RPMI8226 (cell line): Measurements from ENCODE around the gene PLXNA2.

ENCODE experiments used
- DNase-seq: peaks from one replicate; pipeline ENCODE4 v3.0.0-alpha.2; 2015

Gene PLXNA2

DNA sequence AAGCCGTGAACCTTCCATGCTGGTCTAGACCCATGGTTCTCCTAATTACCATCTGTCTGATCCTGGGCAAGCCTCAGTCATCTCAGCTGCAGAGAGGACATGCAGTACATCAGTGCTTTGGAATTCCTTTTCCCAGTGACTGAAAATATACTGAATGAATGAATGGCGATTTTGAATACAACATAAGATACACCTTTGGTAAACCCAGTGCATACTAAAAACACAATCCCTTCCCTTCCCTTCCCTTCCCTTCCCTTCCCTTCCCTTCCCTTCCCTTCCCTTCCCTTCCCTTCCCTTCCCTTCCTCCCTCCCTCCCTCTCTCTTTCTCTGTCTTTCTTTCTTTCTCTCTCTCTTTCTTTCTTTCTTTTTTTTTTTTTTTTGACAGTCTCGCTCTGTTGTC is 21.3 kb upstream of the PLXNA2 start:
- no peak for DNase-seq

DNA sequence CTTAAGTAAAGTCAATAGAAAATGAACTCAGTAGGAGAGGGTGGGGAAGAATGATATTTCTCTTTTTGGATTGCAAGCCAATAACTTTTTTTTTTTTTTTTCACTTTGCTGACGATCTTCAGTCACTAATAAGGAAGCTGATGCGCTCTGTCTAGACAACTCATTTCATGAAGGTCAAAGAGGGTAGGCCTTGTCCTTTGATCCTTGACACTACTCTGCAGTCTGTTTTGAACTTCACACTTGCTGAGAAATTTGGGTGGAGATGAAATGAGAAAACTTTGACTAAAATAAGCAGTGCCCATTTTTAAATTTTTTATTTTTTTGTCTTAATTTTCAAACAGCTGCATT is 20.9 kb upstream of the PLXNA2 start:
- no peak for DNase-seq

DNA sequence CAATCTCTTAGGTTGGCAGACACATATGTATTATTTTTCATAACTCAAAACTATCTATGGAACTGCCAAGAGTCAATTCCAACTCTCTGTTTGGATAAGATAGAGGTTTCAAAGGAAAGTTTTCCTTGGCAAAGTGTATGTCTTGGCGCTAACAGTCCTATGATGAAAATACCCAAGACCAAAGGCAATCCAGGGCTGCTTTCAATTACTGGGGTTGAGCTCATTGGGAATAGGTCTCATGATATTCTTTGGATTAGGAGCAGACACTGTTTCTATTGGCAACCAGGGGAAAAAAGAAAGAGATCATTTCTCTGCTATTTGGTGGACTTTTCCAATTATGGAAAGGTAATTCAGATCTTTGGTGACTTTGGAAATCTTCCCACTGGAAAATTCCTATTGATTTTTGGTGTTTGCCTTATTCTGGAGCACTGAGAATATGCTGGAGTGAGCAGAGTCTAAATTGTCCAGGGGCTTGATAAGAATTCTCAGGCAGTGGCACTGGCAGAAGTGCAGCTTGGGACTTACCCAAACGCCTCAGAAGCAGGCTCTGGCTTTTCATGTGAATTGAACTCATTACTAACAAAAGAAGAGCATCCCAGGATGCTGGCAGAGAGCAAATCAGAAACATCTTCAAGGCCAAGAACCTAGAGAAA is 20.4 kb upstream of the PLXNA2 start:
- no peak for DNase-seq

DNA sequence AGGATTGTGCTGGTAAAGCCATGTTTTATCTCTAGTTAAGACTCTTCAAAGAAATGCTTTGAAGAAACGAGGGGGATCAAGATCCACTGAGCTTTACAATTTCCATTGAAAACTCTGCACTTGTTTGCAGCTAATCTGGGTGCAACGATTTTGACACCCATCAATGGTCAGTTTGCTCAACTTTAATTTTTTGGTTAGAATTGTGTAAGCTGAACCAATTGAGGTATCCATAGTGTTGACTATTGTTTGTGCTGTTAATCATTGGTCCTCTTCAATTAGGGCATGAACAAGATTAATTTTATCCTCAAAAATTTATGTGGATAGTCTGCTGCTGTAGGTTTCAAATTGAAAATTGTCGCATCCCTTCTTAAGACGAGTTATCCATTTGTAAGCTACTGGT is 17.7 kb upstream of the PLXNA2 start:
- DNase-seq, result no peak

DNA sequence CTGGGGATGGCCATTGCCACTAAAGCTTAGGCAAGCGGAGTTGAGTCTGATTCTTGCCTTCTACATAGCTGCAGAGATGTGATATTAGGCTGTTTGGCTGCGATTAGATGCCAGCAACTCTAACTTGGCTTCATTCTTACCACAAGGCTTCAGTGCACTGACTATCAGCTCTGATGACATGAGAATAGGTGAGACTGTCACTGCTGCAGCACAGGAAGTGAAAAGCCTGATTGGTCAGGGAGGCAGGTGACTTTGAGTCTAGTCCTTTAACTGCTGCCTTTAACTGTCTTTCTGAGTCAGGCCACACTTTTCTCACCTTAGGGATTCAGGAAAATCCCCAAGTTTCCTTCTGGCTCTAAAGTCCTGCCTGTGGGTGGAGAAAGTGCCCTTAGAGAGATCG is 14.1 kb upstream of the PLXNA2 start:
- no peak for DNase-seq

DNA sequence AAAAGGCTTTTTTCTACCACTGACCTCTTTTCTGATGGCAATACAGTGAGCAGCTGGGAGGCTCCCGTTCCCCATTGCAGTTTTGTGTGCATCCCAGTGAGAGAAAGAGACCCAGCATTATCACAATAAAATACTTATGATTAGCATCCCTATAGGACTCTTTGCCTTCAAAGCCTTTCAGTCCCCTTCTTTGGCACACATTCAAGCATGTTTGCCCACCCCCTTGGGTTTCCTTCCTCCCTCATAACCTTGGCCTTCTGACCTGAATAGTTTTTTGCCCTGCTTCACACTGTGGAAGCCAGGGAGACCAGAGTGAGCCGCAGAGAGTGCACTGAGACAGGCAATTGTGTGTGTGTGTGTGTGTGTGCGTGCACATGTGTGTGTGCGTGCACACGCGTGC is 13.2 kb upstream of the PLXNA2 start:
- DNase-seq, result no peak

DNA sequence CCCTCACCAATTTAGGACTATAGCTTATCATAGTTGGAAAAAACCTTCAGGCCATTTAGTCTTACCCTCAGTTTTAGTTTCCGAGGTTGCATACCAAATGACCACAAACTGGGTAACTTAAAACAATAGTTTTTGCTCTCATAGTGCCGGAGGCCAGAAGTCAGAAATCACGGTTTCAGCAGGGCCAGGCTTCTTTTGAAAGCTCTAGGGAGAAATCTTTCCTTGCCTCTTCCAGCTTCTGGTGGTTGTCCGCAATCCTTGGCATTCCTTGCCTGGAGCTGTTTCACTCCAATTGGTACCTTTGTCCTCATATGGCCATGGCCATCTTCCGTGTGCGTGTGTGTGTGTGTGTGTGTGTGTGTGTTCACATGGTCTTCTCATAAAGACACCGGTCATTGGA is 12.4 kb upstream of the PLXNA2 start:
- DNase-seq, result no peak

DNA sequence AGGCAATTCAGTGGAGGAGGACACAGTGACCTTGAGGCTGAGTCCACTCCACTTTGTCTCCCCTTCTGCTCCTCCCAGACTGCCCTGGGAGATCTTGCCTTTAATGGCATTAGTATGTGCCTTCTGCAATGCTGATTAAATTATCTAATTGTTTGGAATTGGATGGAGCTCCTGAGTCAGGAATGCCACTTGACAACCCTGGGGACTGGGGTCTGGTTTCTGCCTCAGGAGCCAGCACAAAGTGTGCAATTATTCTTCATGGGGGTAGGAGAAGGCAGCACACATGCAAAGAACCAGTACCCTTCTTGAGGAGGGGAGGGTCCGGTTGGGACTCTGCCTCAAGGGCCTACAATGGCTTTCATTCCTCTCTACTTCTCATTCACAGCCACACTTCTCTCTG is 11.9 kb upstream of the PLXNA2 start:
- DNase-seq, result no peak

DNA sequence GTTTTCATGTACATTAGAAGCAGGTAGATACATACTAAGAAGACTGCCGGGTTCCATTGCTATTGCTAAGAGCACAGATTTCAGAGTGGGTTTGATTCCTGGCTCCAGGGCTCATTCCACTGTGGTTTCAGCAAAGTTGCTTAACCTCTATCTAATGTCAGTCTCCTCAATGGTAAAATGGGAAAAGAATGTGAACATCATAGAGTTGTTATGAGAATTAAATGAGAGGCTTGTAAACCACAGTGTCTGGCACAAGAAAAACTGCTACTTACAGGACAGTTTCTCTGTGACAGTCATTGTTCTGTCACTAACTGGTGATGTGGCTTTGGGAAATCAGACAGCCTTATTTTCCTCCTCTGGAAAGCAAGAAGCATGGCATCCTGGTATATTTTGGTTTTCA is 10.7 kb upstream of the PLXNA2 start:
- DNase-seq, result no peak

DNA sequence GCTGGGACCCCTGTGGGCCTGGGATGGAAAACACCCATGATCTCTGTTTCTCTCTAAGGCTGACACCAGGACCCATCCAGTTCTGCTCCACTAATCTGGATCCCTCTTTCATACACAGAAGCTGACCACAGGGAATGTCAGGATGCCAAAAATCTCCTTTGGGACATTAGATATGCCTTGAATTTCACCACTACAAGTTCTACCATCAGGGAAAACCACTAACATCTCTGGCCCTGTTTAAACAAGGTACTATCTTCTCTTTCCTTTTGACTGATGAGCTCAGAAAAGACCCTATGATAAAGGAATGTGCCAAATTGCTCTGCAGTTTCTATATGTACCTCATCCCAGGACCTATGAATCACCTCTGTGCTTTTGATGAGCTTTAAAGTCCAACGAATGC is 10.2 kb upstream of the PLXNA2 start:
- no peak for DNase-seq

DNA sequence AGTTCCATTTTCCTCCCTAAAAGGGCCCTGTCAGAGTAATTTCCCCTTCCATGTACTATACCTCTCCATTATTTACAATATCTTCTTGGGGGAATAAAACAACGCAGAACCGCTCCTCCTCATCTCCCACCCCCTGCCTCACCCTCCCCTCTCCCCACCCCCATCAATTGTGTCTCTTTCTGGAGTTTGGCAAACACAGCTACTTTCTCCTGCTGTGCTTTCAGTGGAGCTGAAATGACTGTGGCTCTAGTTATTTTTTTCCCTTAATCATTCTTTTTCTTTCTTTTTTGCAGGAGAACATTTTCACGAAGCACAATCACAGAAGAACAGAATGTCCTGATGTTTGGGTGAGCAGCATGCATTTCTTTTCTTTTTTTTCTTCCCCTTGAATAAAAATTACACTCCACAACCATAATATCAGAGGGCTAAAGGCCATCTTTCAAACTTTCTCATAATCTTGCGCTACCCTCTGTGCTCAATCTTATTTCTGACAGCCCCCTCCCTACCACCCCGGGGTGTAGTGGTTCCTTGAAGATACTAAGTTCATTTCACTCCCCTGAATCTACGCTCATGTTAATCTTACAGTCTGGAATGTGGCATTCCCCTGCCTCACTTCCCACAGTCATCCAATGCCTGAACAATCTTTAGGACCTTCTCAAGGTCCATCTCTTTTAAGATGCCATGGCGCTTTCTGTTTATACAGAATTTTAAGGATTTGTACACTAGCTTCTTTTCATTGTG is 8.8 kb upstream of the PLXNA2 start:
- DNase-seq, result no peak

DNA sequence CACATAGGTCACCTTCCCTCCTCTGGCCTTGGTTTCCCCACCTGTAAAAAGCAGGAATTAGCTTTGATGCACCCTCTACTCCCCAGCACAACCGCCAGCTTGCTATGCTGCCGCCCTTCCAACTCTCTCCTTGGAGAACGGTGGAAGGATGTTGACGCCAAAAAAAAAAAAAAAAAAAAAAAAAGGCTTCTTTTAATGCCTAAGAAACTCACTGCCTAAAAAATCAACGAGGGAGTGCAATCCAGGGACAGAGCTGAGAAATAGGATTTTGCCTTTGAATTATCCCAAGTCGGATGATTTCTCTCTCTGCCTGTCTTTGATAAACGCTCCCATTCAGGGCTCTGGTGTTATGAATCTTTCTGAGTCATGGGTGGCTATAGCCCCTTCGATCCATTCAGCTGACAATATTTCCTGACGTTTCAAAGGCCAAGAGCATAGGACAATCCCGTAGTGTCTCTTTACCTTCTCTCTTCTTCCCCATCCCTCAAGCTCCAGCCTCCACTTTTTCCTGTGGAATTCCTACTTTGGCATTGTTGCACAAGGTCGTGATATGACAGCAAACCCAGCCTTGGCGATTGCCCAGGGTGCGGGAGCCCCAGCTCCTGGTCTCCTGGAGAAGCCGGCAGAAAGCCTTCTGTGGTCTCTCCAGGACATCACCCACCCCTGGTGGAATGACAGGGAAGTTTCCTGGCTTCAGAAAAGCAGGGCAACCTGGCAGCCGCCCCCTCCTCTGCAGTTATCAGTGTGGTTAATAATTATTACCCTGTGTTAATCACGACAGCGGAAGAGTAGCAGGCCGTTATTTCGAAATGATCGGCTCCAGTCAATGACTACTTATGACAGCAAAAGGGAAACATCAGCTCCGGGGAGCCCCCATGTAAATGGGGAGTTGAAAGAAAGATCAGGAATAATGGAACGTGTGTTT is 8.0 kb upstream of the PLXNA2 start:
- no peak for DNase-seq

DNA sequence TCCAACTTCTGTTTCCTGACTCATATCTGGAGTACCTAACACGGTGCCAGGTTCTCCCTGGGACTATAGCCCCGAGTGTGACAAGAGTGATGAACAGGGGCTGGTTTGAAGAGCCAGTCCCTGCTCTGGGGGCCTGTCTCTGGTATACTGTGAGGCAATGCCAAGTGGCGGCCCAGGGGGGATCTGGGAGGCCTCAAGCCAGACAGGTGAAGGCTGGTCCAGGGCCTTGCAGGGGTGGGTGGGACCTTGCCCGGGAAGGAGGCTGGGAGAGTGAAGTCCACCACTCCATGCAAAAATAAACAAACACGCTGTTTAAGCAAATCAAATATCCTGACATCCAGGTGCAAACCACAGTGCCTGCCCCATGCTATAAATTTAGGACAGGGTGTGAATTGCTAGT is 6.8 kb upstream of the PLXNA2 start:
- no peak for DNase-seq

DNA sequence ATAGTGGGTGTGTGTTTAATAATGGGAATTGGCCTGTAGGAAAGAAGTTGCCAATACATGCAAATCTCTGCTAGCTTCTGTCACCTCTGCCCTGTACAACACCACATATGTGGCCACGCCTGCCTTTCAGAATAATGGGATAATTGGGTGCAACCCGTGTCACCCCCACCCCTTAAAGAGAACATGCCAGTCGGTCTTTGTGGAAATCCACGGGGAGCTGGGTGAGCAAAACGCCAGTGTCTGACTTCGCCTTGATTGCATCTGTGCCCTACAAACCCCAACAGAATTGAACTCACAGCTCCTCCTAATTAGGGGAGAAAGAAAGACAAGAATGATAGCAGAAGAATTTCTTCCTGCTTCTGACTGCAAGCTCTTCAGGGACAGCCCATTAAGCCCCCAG is 6.4 kb upstream of the PLXNA2 start:
- no peak for DNase-seq

DNA sequence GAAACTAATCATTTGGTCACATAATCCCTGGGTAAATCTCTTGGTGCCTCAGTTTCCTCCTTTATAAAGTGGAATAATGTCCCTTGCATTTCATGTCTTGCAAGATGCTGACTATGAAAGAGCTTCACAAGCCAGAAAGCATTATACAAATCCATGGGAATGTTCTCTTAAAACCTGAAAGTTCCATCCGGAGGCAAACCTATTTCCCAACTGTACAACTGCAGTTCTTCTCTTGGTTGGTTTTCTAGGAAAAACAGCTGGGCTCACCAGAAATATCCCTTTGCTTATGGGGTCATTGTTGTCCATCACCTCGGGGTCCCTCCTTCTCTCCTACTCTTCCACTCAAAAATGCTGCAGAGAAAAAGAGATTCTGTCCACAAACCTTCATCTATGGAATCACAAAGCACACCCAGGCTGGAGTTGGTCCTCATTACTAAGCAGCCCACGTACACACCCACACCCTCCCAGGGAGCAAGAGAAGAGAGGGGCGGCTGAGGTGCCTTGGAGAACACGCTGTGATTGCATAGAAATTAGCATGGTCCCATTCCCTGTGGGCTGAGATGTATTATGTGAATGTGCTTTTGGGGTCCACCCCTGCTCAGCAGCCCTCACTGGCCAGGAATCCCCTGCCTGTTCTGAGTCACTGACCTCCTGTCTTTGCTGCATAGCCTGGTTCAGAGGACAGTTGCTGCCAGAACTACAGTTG is 5.0 kb upstream of the PLXNA2 start:
- no peak for DNase-seq

DNA sequence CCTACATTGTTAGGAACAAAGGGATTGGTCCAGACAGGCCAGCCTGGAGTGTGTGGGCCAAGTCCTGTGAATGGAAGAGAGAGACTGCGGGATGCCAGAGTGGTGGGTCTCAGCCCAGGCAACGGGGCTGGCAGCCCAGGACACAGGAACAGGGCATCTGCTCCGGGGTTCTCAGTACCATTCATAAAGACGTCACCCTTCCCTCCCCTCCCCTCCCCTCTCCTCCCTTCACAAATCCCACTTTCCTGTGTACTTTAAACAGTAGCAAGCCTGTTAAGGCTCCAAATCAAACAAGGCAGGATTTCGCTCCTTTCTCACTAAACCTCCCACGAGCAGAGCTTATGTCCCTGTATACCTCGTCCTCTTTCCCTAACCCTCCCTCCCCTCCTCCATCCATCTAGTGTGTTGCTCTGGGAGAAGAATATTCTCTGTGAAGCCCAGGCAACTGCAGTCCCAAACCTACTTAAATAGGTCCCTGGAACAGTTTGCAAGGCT is 4.2 kb upstream of the PLXNA2 start:
- DNase-seq, result no peak

DNA sequence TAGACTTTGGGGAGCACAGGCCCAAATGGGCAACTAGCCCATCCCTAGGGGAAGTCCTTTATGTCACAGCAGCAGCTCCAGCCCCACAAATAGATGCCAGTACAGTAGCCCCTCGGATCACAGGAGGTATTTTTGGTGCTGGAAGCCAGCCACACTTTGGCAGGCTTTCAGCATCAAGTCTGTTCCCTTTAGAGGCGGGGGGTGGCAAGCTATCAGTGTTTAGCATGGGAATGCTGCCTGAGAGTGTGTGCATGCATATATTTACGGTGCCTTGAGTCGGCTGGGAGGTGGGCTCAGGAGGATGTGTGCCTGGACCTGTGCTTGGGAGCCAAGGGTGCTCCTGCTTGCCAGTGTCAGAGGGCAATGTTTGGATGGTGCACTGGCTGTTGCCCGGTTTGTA is 3.5 kb upstream of the PLXNA2 start:
- no peak for DNase-seq

DNA sequence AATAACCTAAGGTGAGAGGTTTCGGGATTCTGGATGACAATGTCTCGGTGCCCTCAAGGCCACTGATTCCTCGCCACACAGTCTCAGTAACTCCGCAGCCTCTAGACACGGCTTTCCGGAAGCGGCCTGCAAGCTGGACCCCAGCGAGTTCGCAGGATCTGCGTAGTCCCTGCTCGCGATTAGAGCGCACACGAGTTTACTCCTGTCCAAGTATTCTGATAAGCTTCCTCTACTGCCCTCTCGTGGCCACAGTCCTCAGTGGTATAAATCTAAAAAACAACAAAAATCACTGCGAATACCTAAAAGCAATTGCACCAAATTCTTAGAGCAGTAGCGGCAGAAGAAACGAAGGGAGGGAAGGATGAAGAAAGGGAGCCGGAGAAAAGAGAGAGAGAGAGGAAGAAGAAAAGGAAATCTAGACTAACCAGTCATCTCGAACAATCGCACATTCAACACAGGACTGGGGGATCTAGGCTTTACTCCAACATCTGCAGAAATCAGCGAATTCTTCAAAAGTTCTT is 1.1 kb upstream of the PLXNA2 start:
- DNase-seq, result peak; percentile 97

DNA sequence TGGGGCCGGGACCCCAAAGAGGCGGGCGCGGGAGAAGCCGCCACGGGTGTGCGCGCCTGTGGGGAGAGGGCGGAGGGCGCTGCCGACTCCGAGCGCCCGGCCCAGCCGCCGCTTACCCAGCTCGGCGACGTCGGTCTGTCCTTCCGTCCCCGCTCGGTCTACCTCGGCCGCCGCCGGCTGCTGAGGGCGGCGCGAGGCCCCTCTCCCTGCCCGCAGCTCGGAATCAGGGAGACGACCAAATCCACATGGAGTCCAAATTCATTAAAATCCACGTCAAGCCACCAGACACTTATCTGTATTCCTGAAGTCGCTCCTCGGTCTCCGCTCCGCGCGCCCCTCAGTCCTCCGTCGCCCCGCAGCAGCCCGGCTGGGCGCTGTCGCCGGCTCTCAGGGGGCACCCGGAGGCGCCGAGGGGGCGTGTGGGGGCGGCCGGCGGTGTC is 637 bp downstream of the PLXNA2 start:
- DNase-seq, result peak; percentile 58

DNA sequence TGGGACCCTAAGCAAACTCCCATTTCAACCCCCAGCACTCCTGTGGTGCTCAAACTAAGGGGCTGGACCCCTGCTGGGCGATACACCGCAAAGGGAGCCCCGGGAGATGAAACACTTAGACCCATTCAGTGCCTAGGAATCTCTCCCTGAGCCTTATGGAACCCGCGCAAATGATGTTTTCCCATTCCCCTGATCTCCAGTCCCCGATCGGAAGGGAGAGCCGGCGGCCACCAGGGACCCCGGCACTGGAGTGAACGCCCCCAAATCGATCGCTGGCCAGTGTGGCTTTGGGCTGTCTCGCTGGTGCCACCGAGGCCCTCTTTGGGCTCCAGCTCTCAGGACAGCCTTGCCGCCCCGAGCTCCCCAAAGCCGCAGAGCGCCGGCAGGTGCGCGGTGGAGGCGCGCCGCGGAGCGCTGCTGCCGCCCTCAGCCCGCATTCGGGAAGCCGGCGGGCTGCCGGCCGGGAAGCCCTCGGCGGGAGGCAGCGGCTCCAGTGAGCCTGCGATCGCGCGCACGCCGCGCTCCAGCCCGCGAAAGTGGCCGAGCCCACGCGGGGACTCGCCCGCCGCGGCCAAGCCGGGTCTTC is 1.1 kb downstream of the PLXNA2 start:
- DNase-seq, result peak; percentile 81

DNA sequence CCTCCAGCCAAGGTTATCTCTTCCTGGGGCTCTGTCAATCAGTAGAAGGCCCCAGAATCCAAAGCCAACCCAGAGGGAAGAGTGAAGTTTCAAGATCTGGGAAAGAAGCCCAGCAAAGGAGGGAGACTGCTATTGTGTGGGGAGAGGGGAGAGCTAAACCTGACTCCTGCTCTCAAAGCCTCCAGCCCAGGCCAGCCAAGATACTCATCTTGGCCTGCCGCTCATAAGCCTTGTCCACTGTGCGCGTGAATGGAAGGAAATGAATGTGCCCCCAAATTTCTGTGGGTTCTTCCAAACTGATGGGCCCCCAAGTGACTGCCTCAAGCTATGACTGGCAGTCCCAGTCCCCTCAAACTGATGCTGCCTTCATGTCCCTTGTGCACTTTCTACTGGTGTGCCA is 2.0 kb downstream of the PLXNA2 start:
- DNase-seq, result no peak

DNA sequence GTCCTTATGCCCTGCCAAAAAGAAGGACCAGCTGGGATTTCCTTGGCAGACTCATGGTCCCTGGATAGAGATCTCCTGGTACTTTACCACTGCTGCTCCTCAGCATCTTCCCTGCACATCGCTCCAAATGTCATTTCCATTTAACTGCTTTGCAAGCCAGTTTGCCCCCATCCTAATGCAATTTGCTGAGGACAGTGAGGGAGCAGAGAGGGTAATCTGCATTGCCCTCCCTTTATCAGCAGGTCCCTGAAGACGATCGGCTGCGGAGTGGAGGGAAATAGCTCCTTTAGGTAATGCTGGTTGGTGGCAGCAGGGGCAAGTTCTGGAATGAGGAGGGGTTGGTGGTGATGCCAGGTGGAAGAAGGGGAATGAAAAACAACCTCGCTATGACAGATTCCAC is 2.7 kb downstream of the PLXNA2 start:
- no peak for DNase-seq
